Measurements from ENCODE around the gene ARHGAP42. TPM values are rescaled to one million over a fixed set of nuclear protein-coding genes. Genes with fewer than 3 reads are reported as not detected.

Gene ARHGAP42
- total RNA-seq, 1 donor from 2014 or later, result 16.3 TPM

DNA sequence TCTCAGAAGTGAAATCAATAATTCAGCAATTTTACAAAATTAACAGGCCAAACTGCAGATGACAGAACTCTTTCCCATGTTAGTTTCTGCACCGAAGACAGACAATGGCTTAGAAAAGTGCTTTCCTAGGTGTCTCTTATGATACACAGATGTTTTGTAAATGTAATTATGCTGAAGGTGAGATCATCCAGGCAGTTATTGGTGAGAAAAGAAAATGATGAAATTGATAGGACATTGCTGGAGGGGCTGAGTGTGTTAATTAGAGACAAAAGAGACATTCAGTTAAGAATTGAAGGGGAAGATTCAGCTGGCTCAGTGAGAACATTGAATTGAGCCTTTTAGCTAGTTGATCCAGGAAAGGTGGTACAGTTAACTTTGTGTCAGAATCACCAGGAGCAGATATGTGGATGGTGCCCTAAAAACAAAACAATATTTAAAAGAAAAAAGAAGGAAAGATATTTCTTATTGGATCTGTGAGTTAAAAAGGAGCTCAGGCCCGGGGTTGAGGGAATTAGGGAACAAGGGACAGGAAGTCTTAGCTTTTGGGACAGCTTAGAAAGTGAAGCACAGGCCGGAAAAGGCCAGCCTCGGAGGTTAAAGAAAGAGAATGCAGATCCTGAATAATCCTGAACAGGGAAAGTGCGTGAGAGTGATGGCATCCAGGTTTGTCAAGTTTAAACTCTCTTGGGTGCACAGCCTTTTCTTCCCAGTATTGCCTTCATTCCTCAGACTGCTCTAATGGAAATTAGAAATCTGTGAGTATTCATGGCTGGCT lies 16.9 kb downstream of the ARHGAP42 start:
- intact Hi-C loops (cut with DNase I), result no loop called here
- H3K4me1 ChIP-seq, result no peaks in the 10 kb centered on the region
- H3K9me3 ChIP-seq, result no peaks in the 10 kb centered on the region
- no peak for DNase-seq
- no peaks in the 10 kb centered on the region for H3K27me3 ChIP-seq (ENCODE audit: low read depth)
- ATAC-seq, result no peak
- no peak overlapping the region for H3K4me3 ChIP-seq
- no peak overlapping the region for H3K27ac ChIP-seq
- TF ChIP-seq, protein P1, sequence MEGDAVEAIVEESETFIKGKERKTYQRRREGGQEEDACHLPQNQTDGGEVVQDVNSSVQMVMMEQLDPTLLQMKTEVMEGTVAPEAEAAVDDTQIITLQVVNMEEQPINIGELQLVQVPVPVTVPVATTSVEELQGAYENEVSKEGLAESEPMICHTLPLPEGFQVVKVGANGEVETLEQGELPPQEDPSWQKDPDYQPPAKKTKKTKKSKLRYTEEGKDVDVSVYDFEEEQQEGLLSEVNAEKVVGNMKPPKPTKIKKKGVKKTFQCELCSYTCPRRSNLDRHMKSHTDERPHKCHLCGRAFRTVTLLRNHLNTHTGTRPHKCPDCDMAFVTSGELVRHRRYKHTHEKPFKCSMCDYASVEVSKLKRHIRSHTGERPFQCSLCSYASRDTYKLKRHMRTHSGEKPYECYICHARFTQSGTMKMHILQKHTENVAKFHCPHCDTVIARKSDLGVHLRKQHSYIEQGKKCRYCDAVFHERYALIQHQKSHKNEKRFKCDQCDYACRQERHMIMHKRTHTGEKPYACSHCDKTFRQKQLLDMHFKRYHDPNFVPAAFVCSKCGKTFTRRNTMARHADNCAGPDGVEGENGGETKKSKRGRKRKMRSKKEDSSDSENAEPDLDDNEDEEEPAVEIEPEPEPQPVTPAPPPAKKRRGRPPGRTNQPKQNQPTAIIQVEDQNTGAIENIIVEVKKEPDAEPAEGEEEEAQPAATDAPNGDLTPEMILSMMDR (IDR thresholded peaks at IDR 0.05), result no peak
- no peaks in the 10 kb centered on the region for H3K36me3 ChIP-seq

DNA sequence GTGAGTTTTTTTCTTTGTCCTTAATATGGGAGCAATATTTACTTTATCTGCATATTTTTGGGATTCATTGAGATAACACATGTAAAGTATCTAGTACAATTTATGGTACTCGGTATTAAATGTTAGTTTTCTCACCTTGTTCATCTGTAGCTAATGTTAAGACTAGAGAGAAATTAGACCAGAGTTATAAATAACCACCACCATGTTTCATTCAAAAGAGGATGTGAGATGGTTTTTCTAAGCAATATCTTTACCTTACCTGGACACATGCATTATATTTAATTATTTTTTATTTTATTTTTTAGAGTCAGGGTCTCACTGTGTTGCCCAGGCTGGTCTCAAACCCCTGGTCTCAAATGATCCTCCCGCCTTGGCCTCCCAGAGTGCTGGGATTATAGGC lies 18.4 kb downstream of the ARHGAP42 start:
- no peak for ATAC-seq
- H3K27me3 ChIP-seq (ENCODE audit: low read depth), result no peaks in the 10 kb centered on the region

DNA sequence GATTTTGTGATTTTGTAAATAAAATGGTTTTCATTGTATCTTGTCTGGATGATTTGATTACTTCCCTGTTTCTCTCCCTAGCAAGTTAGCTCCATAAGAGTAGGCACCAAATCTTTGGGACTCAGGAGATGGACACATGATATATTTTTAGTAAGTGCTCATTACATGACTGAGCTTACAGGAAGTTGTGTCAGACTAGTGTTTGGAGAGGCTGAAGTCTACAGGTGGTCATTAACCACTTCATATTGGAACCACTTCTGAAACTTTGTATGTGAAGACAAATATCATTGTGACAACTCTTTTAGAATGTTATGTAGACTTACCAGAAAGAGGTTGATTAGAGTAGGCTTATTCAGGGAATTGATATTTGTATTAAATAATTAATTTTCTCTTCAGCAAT lies 19.1 kb downstream of the ARHGAP42 start:
- Histone ChIP-seq H3K36me3 (no peaks in the 10 kb centered on the region), H3K4me1 (no peaks in the 10 kb centered on the region), H3K27ac (no peak overlapping the region), H3K9me3 (no peaks in the 10 kb centered on the region), H3K27me3 (ENCODE audit: low read depth) (no peaks in the 10 kb centered on the region), H3K4me3 (no peak overlapping the region)
- intact Hi-C loops (cut with DNase I), result no loop called here
- peak in 1 of 2 donors; percentile 59 for ATAC-seq
- TF ChIP-seq, protein P1 (IDR thresholded peaks at IDR 0.05), result no peak
- no peak for DNase-seq

More for the DNA sequence above, 18.4 kb downstream of the ARHGAP42 start:
- no peaks in the 10 kb centered on the region for H3K4me1 ChIP-seq
- H3K4me3 ChIP-seq, result no peak overlapping the region
- no peaks in the 10 kb centered on the region for H3K9me3 ChIP-seq
- DNase-seq, result no peak
- intact Hi-C loops (cut with DNase I), result no loop called here
- H3K27ac ChIP-seq, result no peak overlapping the region
- TF ChIP-seq, protein P1 (IDR thresholded peaks at IDR 0.05), result no peak
- H3K36me3 ChIP-seq, result no peaks in the 10 kb centered on the region

DNA sequence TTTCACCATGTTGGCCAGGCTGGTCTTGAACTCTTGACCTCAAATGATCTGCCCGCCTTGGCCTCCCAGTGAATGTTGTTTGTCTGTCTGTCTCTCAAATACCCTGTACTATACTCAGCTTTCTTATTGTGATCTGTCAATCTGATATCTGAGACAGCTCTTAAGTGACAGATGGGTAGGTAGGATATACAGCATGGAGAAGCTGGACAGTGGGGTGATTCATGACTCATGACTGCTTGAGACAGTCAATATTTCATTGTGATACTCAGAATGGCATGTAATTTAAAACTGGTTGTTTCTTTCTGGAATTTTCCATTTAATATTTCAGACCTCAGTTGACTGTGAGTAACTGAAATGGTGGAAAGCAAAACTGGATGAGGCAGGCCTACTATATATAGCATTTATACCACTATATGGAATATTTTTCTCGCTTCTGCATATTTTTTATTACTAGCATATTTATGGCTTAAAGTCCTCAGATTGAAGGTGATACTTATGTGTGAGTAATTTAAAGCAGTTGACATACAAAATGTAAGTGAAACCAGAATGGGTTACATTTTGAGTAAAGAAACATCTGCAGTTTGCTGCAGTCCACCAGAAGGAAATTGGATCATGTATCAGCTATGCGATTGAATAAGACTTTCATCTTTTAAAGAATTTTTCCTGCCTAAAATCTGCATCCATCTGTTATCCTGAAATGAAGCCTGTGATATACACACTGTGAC lies 22.3 kb downstream of the ARHGAP42 start:
- DNase-seq, result no peak
- Histone ChIP-seq H3K4me3 (no peak overlapping the region), H3K36me3 (no peaks in the 10 kb centered on the region), H3K27ac (no peak overlapping the region), H3K4me1 (no peaks in the 10 kb centered on the region), H3K27me3 (ENCODE audit: low read depth) (no peaks in the 10 kb centered on the region), H3K9me3 (no peaks in the 10 kb centered on the region)
- TF ChIP-seq, protein P1 (IDR thresholded peaks at IDR 0.05), result no peak
- no peak for ATAC-seq
- intact Hi-C loops (cut with DNase I), result no loop called here

DNA sequence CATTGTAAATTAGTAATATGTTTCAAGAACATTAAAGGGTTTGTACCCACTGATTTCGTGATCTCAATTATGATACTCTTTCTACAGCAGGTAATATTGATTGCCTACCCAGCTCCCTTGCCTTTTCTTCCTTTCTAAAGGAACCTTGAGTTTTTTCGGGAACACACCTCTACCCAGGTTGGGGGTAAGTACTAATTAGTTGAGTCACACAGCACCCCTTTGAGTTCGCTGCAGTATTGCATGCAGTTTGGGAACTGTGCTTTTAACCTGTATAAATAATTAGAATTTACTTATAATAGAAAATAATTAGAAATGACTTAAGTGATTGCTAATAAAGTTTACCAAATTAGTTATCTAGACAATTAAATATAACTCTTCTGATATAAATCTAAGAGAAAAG lies 24.9 kb downstream of the ARHGAP42 start:
- Histone ChIP-seq H3K27ac (no peak overlapping the region), H3K4me1 (no peaks in the 10 kb centered on the region), H3K27me3 (ENCODE audit: low read depth) (no peaks in the 10 kb centered on the region), H3K9me3 (no peaks in the 10 kb centered on the region), H3K36me3 (no peaks in the 10 kb centered on the region), H3K4me3 (no peak overlapping the region)
- ATAC-seq (no peak), DNase-seq (no peak)
- TF ChIP-seq, protein P1 (IDR thresholded peaks at IDR 0.05), result no peak
- intact Hi-C loops (cut with DNase I), result no loop called here
